Measurements from ENCODE around the gene RASSF6. TPM values are rescaled to one million over a fixed set of nuclear protein-coding genes. Genes with fewer than 3 reads are reported as not detected.

Gene RASSF6, protein sequence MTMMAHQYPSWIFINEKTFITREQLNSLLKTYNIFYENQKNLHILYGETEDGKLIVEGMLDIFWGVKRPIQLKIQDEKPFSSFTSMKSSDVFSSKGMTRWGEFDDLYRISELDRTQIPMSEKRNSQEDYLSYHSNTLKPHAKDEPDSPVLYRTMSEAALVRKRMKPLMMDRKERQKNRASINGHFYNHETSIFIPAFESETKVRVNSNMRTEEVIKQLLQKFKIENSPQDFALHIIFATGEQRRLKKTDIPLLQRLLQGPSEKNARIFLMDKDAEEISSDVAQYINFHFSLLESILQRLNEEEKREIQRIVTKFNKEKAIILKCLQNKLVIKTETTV
- total RNA-seq (2021) (0.15 to 0.27 TPM (median 0.18 TPM) in 3 replicates), Bru-seq, nascent RNA (percentile 23 among the genes with signal in this experiment)
- long read RNA-seq, experiment 1, full-length matches to known transcripts: 1 of 1 reads
- long read RNA-seq, experiment 1, partial matches to known transcripts: 0 of 1 reads
- long read RNA-seq, experiment 1, other reads (novel, unspliced or antisense): 0 of 1 reads
- long read RNA-seq, experiment 2: 0 reads
- long read RNA-seq, experiment 3: 0 reads

DNA sequence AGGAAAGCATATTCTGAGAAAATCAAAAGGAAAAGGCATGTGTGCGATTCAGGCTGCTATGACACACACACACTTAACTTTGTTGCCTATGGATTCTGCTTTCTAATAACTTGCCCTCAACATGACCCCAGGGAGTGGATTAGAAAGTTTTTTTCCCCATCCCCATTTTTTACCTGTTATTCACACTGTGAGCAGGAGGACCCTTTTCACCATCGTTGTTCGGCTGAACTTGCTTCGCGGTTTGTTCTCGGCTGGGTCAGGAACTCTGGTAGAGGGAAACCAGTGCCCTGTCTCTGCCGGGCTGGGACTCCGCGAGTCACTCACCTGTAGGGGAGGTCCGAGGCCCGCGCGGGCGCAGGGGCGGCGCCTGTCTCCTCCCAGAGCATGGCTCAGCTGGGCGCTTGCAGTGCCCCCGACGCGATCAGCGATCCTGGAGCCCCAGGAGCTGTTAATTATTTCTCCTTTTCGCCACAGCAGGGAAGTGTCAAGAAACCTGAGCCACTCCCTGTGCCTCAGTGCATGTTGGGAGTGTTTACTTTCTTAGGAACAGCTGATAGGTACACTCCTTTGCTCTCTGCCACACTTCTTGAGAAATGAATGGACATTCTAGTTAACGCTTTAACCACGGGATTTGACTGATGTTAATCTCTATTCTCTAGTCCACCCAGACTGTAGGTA lies at the start of gene RASSF6:
Gene RASSF6 (minus strand): TSS at position 322 of the 678 bp plus-strand sequence. CDS start 8,641 bp downstream, outside the sequence.
- H3K27ac Mint-ChIP-seq: 0 out of 2 replicates have a peak within 1 kb of the TSS, but pooled peaks have one; percentile 15
- DNase-seq (ENCODE audit: low spot score) (peak; percentile 85), ATAC-seq (peak; percentile 96)
- POLR2A ChIA-PET: no interaction called here
- H3K36me3 Mint-ChIP-seq: no peaks in the 10 kb centered on the region
- H3K27me3 Mint-ChIP-seq (ENCODE audit: low read depth): peaks cover 20% of the 10 kb centered on the region
- CTCF ChIA-PET: interaction anchor here (0.7 to 2.0 kb wide), 5 partner anchors 21 to 46 kb away, joined by 3 to 9 read pairs (median 4); no protein-coding TSS in a partner anchor
- no peaks in the 10 kb centered on the region for H3K9me3 Mint-ChIP-seq
- peaks cover 18% of the 10 kb centered on the region for H3K4me1 Mint-ChIP-seq
- peak within 1 kb of the TSS; percentile 73 for H3K4me3 Mint-ChIP-seq
- TF ChIP-seq, protein P1, sequence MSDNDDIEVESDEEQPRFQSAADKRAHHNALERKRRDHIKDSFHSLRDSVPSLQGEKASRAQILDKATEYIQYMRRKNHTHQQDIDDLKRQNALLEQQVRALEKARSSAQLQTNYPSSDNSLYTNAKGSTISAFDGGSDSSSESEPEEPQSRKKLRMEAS (CRISPR knock-in tag; IDR thresholded peaks at IDR 0.05): peak; percentile 55; the same call in 1 of the 2 replicates
- TF ChIP-seq ZNF423 (CRISPR knock-in tag; IDR thresholded peaks at IDR 0.05): peak; percentile 72
- TF ChIP-seq, protein P2, sequence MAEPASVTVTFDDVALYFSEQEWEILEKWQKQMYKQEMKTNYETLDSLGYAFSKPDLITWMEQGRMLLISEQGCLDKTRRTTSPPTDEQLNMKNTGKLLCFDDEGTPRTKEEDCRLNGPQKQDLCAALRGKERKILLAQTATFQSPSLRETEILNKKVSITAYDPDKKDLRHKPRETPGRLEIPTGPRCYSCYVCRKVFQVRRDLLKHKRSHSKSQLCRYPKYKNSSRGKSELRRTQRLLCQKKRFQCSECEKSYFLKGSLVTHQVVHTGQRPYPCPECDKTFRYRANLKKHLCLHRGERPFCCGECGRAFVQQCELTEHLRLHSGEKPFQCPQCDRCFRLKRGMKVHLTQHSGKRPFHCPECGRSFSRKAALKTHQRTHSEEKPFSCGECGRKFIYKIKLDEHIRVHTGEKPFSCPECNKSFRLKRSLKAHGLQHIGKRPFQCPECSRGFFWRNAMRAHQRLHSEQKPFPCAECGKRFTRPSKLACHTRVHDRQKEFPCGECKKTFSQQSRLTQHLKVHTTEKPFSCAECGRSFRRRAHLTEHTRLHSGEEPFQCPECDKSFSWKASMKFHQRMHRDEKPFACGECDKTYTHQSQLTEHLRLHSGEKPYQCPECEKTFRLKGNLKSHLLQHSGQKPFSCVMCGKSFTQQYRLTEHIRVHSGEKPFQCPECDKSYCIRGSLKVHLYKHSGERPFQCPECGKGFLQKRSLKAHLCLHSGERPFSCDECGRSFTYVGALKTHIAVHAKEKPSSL (CRISPR knock-in tag; conservative IDR thresholded peaks at IDR 0.05): no peak
- TF ChIP-seq SMAD3 (CRISPR knock-in tag; IDR thresholded peaks at IDR 0.05; ENCODE audit: borderline replicate concordance): no peak
- TF ChIP-seq, protein P3, sequence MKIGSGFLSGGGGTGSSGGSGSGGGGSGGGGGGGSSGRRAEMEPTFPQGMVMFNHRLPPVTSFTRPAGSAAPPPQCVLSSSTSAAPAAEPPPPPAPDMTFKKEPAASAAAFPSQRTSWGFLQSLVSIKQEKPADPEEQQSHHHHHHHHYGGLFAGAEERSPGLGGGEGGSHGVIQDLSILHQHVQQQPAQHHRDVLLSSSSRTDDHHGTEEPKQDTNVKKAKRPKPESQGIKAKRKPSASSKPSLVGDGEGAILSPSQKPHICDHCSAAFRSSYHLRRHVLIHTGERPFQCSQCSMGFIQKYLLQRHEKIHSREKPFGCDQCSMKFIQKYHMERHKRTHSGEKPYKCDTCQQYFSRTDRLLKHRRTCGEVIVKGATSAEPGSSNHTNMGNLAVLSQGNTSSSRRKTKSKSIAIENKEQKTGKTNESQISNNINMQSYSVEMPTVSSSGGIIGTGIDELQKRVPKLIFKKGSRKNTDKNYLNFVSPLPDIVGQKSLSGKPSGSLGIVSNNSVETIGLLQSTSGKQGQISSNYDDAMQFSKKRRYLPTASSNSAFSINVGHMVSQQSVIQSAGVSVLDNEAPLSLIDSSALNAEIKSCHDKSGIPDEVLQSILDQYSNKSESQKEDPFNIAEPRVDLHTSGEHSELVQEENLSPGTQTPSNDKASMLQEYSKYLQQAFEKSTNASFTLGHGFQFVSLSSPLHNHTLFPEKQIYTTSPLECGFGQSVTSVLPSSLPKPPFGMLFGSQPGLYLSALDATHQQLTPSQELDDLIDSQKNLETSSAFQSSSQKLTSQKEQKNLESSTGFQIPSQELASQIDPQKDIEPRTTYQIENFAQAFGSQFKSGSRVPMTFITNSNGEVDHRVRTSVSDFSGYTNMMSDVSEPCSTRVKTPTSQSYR (CRISPR knock-in tag; IDR thresholded peaks at IDR 0.05): no peak
- TF ChIP-seq, protein P4, sequence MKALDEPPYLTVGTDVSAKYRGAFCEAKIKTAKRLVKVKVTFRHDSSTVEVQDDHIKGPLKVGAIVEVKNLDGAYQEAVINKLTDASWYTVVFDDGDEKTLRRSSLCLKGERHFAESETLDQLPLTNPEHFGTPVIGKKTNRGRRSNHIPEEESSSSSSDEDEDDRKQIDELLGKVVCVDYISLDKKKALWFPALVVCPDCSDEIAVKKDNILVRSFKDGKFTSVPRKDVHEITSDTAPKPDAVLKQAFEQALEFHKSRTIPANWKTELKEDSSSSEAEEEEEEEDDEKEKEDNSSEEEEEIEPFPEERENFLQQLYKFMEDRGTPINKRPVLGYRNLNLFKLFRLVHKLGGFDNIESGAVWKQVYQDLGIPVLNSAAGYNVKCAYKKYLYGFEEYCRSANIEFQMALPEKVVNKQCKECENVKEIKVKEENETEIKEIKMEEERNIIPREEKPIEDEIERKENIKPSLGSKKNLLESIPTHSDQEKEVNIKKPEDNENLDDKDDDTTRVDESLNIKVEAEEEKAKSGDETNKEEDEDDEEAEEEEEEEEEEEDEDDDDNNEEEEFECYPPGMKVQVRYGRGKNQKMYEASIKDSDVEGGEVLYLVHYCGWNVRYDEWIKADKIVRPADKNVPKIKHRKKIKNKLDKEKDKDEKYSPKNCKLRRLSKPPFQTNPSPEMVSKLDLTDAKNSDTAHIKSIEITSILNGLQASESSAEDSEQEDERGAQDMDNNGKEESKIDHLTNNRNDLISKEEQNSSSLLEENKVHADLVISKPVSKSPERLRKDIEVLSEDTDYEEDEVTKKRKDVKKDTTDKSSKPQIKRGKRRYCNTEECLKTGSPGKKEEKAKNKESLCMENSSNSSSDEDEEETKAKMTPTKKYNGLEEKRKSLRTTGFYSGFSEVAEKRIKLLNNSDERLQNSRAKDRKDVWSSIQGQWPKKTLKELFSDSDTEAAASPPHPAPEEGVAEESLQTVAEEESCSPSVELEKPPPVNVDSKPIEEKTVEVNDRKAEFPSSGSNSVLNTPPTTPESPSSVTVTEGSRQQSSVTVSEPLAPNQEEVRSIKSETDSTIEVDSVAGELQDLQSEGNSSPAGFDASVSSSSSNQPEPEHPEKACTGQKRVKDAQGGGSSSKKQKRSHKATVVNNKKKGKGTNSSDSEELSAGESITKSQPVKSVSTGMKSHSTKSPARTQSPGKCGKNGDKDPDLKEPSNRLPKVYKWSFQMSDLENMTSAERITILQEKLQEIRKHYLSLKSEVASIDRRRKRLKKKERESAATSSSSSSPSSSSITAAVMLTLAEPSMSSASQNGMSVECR (CRISPR knock-in tag; IDR thresholded peaks at IDR 0.05; ENCODE audit: borderline replicate concordance): no peak
- TF ChIP-seq, protein P5, sequence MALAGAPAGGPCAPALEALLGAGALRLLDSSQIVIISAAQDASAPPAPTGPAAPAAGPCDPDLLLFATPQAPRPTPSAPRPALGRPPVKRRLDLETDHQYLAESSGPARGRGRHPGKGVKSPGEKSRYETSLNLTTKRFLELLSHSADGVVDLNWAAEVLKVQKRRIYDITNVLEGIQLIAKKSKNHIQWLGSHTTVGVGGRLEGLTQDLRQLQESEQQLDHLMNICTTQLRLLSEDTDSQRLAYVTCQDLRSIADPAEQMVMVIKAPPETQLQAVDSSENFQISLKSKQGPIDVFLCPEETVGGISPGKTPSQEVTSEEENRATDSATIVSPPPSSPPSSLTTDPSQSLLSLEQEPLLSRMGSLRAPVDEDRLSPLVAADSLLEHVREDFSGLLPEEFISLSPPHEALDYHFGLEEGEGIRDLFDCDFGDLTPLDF (CRISPR knock-in tag; IDR thresholded peaks at IDR 0.05): no peak
- TF ChIP-seq, protein P6, sequence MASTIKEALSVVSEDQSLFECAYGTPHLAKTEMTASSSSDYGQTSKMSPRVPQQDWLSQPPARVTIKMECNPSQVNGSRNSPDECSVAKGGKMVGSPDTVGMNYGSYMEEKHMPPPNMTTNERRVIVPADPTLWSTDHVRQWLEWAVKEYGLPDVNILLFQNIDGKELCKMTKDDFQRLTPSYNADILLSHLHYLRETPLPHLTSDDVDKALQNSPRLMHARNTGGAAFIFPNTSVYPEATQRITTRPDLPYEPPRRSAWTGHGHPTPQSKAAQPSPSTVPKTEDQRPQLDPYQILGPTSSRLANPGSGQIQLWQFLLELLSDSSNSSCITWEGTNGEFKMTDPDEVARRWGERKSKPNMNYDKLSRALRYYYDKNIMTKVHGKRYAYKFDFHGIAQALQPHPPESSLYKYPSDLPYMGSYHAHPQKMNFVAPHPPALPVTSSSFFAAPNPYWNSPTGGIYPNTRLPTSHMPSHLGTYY (CRISPR knock-in tag; IDR thresholded peaks at IDR 0.05): no peak
- TF ChIP-seq, protein P7, sequence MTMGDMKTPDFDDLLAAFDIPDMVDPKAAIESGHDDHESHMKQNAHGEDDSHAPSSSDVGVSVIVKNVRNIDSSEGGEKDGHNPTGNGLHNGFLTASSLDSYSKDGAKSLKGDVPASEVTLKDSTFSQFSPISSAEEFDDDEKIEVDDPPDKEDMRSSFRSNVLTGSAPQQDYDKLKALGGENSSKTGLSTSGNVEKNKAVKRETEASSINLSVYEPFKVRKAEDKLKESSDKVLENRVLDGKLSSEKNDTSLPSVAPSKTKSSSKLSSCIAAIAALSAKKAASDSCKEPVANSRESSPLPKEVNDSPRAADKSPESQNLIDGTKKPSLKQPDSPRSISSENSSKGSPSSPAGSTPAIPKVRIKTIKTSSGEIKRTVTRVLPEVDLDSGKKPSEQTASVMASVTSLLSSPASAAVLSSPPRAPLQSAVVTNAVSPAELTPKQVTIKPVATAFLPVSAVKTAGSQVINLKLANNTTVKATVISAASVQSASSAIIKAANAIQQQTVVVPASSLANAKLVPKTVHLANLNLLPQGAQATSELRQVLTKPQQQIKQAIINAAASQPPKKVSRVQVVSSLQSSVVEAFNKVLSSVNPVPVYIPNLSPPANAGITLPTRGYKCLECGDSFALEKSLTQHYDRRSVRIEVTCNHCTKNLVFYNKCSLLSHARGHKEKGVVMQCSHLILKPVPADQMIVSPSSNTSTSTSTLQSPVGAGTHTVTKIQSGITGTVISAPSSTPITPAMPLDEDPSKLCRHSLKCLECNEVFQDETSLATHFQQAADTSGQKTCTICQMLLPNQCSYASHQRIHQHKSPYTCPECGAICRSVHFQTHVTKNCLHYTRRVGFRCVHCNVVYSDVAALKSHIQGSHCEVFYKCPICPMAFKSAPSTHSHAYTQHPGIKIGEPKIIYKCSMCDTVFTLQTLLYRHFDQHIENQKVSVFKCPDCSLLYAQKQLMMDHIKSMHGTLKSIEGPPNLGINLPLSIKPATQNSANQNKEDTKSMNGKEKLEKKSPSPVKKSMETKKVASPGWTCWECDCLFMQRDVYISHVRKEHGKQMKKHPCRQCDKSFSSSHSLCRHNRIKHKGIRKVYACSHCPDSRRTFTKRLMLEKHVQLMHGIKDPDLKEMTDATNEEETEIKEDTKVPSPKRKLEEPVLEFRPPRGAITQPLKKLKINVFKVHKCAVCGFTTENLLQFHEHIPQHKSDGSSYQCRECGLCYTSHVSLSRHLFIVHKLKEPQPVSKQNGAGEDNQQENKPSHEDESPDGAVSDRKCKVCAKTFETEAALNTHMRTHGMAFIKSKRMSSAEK (CRISPR knock-in tag; IDR thresholded peaks at IDR 0.05; ENCODE audit: borderline replicate concordance): no peak

All from WTC11 (cell line).